ENCODE measurements around the gene PNKD. TPM values are rescaled to one million over a fixed set of nuclear protein-coding genes. Genes with fewer than 3 reads are reported as not detected.
A peak's percentile ranks its signal among the peaks of the same experiment; 100 is the strongest.

The PNKD gene
- total RNA-seq, 1 donor from 2014 or later = 45.0 TPM

GRCh38 chr2:218266316-218266979, 3.9 kb upstream of the PNKD start:
- H3K27me3 Mint-ChIP-seq (ENCODE audit: unreplicated experiment) = no peaks in the 10 kb centered on the region
- no peak for DNase-seq (ENCODE audit: extremely low spot score, unreplicated experiment)
- H3K36me3 Mint-ChIP-seq (ENCODE audit: unreplicated experiment) = peaks cover 22% of the 10 kb centered on the region
- H3K4me3 Mint-ChIP-seq (ENCODE audit: unreplicated experiment) = no peak overlapping the region
- H3K9me3 Mint-ChIP-seq (ENCODE audit: unreplicated experiment) = no peaks in the 10 kb centered on the region
- TF ChIP-seq CTCF (IDR thresholded peaks at IDR 0.05) = no peak
- no peak overlapping the region for H3K27ac Mint-ChIP-seq (ENCODE audit: unreplicated experiment)
- H3K4me1 Mint-ChIP-seq (ENCODE audit: unreplicated experiment) = peaks cover 16% of the 10 kb centered on the region

- peak overlapping the region; percentile 1 for H3K4me3 Mint-ChIP-seq (ENCODE audit: unreplicated experiment)
- H3K27ac Mint-ChIP-seq (ENCODE audit: unreplicated experiment) = no peak overlapping the region
Observed at GRCh38 chr2:218267259-218267658, 3.1 kb upstream of the PNKD start.

GRCh38 chr2:218270721-218271486, 585 bp downstream of the PNKD start:
- H3K27ac Mint-ChIP-seq (ENCODE audit: unreplicated experiment) = peak overlapping the region; percentile 95

More at GRCh38 chr2:218267259-218267658, 3.1 kb upstream of the PNKD start:
- no peak for TF ChIP-seq CTCF (IDR thresholded peaks at IDR 0.05)
- peaks cover 22% of the 10 kb centered on the region for H3K36me3 Mint-ChIP-seq (ENCODE audit: unreplicated experiment)
- H3K4me1 Mint-ChIP-seq (ENCODE audit: unreplicated experiment) = peaks cover 24% of the 10 kb centered on the region
- H3K27me3 Mint-ChIP-seq (ENCODE audit: unreplicated experiment) = no peaks in the 10 kb centered on the region
- no peak for DNase-seq (ENCODE audit: extremely low spot score, unreplicated experiment)
- no peaks in the 10 kb centered on the region for H3K9me3 Mint-ChIP-seq (ENCODE audit: unreplicated experiment)

GRCh38 chr2:218271487-218271797, 1.1 kb downstream of the PNKD start:
- no peak for TF ChIP-seq CTCF (IDR thresholded peaks at IDR 0.05)
- peaks cover 37% of the 10 kb centered on the region for H3K4me1 Mint-ChIP-seq (ENCODE audit: unreplicated experiment)
- peaks cover 21% of the 10 kb centered on the region for H3K36me3 Mint-ChIP-seq (ENCODE audit: unreplicated experiment)
- H3K27ac Mint-ChIP-seq (ENCODE audit: unreplicated experiment) = peak overlapping the region; percentile 95
- H3K4me3 Mint-ChIP-seq (ENCODE audit: unreplicated experiment) = peak overlapping the region; percentile 96
- no peaks in the 10 kb centered on the region for H3K27me3 Mint-ChIP-seq (ENCODE audit: unreplicated experiment)
- no peaks in the 10 kb centered on the region for H3K9me3 Mint-ChIP-seq (ENCODE audit: unreplicated experiment)
- no peak for DNase-seq (ENCODE audit: extremely low spot score, unreplicated experiment)

More at GRCh38 chr2:218270721-218271486, 585 bp downstream of the PNKD start:
- peak overlapping the region; percentile 96 for H3K4me3 Mint-ChIP-seq (ENCODE audit: unreplicated experiment)
- H3K9me3 Mint-ChIP-seq (ENCODE audit: unreplicated experiment) = no peaks in the 10 kb centered on the region
- H3K4me1 Mint-ChIP-seq (ENCODE audit: unreplicated experiment) = peaks cover 37% of the 10 kb centered on the region
- no peak for TF ChIP-seq CTCF (IDR thresholded peaks at IDR 0.05)
- peaks cover 22% of the 10 kb centered on the region for H3K36me3 Mint-ChIP-seq (ENCODE audit: unreplicated experiment)
- H3K27me3 Mint-ChIP-seq (ENCODE audit: unreplicated experiment) = no peaks in the 10 kb centered on the region
- DNase-seq (ENCODE audit: extremely low spot score, unreplicated experiment) = no peak

- H3K36me3 Mint-ChIP-seq (ENCODE audit: unreplicated experiment) = peaks cover 23% of the 10 kb centered on the region
- peak overlapping the region; percentile 96 for H3K4me3 Mint-ChIP-seq (ENCODE audit: unreplicated experiment)
- peaks cover 37% of the 10 kb centered on the region for H3K4me1 Mint-ChIP-seq (ENCODE audit: unreplicated experiment)
- no peak for DNase-seq (ENCODE audit: extremely low spot score, unreplicated experiment)
- peak overlapping the region; percentile 63 for H3K27ac Mint-ChIP-seq (ENCODE audit: unreplicated experiment)
- no peaks in the 10 kb centered on the region for H3K27me3 Mint-ChIP-seq (ENCODE audit: unreplicated experiment)
- no peak for TF ChIP-seq CTCF (IDR thresholded peaks at IDR 0.05)
- H3K9me3 Mint-ChIP-seq (ENCODE audit: unreplicated experiment) = no peaks in the 10 kb centered on the region
Observed at GRCh38 chr2:218271865-218272530, 1.7 kb downstream of the PNKD start.
